Iris pigment epithelial cell (primary cell): ENCODE measurements around the gene GNPAT.

ENCODE experiments used
- DNase-seq: peaks from one replicate; pipeline ENCODE4 v3.0.0-alpha.2; 2011; ENCODE audit warnings: low read depth

The GNPAT gene

GRCh38 chr1:231317306-231318014, 76.4 kb downstream of the GNPAT start:
- DNase-seq = no peak

GRCh38 chr1:231318015-231318355, 77.0 kb downstream of the GNPAT start:
- DNase-seq = no peak

GRCh38 chr1:231318568-231318967, 77.6 kb downstream of the GNPAT start:
- DNase-seq = no peak

GRCh38 chr1:231319080-231319479, 78.1 kb downstream of the GNPAT start:
- no peak for DNase-seq

GRCh38 chr1:231322880-231323530, 82.0 kb downstream of the GNPAT start:
- no peak for DNase-seq

- DNase-seq = no peak
Measured at GRCh38 chr1:231324660-231325059, 83.6 kb downstream of the GNPAT start.

- DNase-seq = no peak
Measured at GRCh38 chr1:231326248-231326647, 85.2 kb downstream of the GNPAT start.
